AG10803 (cell line): ENCODE data around the gene ACAP1.

ENCODE experiments used
- DNase-seq: peaks from one replicate; pipeline ENCODE4 v3.0.0; 2010; ENCODE audit warnings: low read depth
- H3K4me3 ChIP-seq: 2 replicates; pipeline ENCODE4 v1.5.1; 2011; ENCODE audit warnings: mild to moderate bottlenecking, low read length, control low read depth
- CTCF ChIP-seq: conservative IDR thresholded peaks from 2 replicates; pipeline ENCODE4 v1.5.1; 2011; ENCODE audit warnings: mild to moderate bottlenecking, low read length, control low read depth, inconsistent platforms

The ACAP1 gene

DNA sequence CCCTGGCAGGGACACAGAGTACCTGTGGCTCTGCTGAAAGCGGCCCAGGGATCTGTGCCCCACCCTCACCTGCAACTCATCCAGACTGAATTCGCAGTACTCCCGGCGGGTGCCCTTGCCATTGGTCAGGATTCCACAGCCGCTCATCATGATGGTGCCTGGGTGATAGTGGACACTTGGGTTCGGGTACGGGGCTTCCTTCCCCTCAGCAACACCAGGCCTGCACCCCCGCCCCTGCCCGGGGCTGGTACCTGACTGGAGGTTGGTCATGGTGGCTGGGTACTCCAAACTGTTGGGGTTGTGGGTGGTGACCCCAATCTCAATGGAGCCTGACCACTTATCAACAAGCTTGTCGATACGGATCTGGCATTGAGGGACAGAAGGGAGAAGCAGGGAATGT lies 10.1 kb upstream of the ACAP1 start:
- H3K4me3 ChIP-seq = no peak overlapping the region
- DNase-seq = no peak
- no peak for TF ChIP-seq CTCF

DNA sequence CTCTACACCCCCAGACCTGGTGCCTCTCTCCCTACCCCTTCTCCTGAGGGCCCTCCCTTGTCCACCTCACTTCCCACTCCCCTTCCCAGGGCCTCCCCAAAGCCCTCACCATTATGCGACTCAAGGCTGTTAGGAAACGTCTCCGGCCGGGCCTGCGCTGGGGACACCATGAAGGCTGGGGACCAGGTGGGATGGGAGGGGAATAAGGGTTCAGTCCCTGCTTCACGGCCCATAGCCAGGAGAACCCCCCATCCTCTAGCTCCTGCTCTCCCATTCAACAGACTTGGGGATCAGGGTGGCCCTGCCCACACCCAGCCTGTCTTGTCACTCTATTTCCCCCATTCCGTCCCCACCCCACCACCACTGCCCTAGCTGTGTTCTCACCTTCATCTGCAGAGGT lies 9.3 kb upstream of the ACAP1 start:
- no peak for DNase-seq
- no peak overlapping the region for H3K4me3 ChIP-seq
- TF ChIP-seq CTCF = no peak

GRCh38 chr17:7327501-7327900 lies 8.8 kb upstream of the ACAP1 start:
- H3K4me3 ChIP-seq = no peak overlapping the region
- DNase-seq = no peak
- no peak for TF ChIP-seq CTCF

DNA sequence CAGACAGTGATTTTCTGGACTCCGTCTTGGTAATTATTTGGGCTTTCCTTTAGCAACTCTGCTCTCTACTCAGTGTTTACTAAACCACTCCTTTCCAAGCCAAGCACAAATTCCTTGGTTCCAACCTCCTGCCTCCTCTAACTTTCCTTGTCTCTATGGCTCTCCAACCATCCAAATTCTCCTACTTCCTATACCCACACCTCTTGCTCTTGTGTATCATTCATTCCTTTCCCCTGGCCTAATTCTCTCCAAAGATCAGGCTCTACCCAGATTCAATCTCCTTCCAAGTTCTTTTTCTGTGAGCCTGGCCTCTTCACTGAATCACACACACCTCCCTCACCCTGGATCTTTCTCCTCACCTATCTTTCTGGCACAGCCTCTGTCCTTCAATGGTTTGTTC lies 8.3 kb upstream of the ACAP1 start:
- no peak for DNase-seq
- no peak for TF ChIP-seq CTCF
- peak overlapping the region; percentile 97 for H3K4me3 ChIP-seq

GRCh38 chr17:7328840-7329373 lies 7.4 kb upstream of the ACAP1 start, which contains the start of gene NEURL4:
TSS of gene NEURL4 (minus strand) at chr17:7329335. CDS start at chr17:7329312, 23 bp downstream.
- peak within 1 kb of the TSS; percentile 97 for H3K4me3 ChIP-seq
- DNase-seq = no peak
- TF ChIP-seq CTCF = peak; percentile 30; the same call in 1 of the 2 replicates

DNA sequence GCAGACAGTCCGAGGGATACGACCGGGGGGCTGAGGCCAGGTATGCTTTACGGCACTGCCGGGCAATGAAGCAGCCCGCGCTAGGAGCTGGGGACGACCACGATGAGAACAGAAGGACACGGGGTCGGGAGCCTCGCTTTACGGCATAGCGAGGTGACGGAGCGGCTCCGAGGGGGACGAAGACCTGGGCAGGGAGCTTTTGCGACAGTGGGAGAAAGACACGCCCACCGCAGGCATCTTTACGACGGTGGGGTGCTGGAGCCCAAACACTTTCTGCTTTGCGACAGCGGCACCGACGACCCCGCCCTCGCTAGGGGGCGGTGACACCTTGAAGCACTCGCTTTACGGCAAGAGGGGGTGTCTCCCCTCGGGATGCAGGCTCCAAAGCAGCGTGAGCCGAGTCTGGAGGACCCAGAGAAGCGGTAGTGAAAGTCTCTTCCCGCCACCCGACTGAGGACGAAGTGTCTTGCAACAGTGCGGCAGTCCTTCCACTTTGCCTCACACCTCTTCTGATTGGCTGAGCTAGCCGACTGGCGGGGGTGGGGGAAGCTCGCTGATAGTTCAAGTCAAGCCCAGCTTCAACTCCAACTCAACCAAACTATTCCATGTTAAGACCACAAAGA lies 6.8 kb upstream of the ACAP1 start:
- H3K4me3 ChIP-seq = peak overlapping the region; percentile 97
- no peak; the same call in 1 of the 2 replicates for TF ChIP-seq CTCF
- DNase-seq = peak; percentile 100

GRCh38 chr17:7329997-7330637 lies 6.2 kb upstream of the ACAP1 start:
- TF ChIP-seq CTCF = no peak
- peak overlapping the region; percentile 97 for H3K4me3 ChIP-seq
- DNase-seq = peak; percentile 67
